HL-60 (cell line): ENCODE measurements around the gene ZBTB24.

Experiments
- DNase-seq, 2 experiments: peaks; one replicate each; pipeline ENCODE4 v3.0.0-alpha.2; 2010 to 2020; ENCODE audit warnings: low read depth in 1 of 2, low spot score in 1 of 2
- H3K27ac ChIP-seq: fragments of 250-450 bp; sonication (Bioruptor Pico); replicated peaks from 2 replicates; pipeline ENCODE4 v1.5.1; 2020; ENCODE audit warnings: mild to moderate bottlenecking, moderate library complexity
- H3K27me3 ChIP-seq: fragments of 250-450 bp; sonication (Bioruptor Pico); 2 replicates; pipeline ENCODE4 v1.5.1; 2021; ENCODE audit warnings: mild to moderate bottlenecking, moderate library complexity; ENCODE audit not compliant: insufficient read depth, poor library complexity, severe bottlenecking
- H3K4me3 ChIP-seq: replicated peaks from 2 replicates; pipeline ENCODE4 v1.5.1; 2011; ENCODE audit warnings: mild to moderate bottlenecking, control low read depth, low read length; ENCODE audit not compliant: insufficient read depth
- CTCF ChIP-seq: IDR thresholded peaks from one replicate; pipeline ENCODE4 v1.5.1; 2011; ENCODE audit warnings: low read length, control low read depth, inconsistent platforms; ENCODE audit not compliant: insufficient read depth
- GABPA ChIP-seq: IDR thresholded peaks from 2 replicates; pipeline ENCODE4 v1.6.1; 2012; ENCODE audit warnings: low read depth
- POLR2AphosphoS5 ChIP-seq: IDR thresholded peaks from 2 replicates; pipeline ENCODE4 v1.6.1; 2012; ENCODE audit warnings: low read depth
- REST ChIP-seq: IDR thresholded peaks from 2 replicates; pipeline ENCODE4 v1.6.1; 2012; ENCODE audit warnings: low read depth; ENCODE audit not compliant: insufficient replicate concordance
- SPI1 ChIP-seq: IDR thresholded peaks from 2 replicates; pipeline ENCODE4 v1.6.1; 2012; ENCODE audit warnings: low read depth, mild to moderate bottlenecking, borderline replicate concordance

Gene ZBTB24

GRCh38 chr6:109424946-109425345, 58.1 kb downstream of the ZBTB24 start:
- Histone ChIP-seq H3K4me3 (no peak overlapping the region), H3K27me3 (no peaks in the 10 kb centered on the region), H3K27ac (no peak overlapping the region)
- TF ChIP-seq POLR2AphosphoS5: no peak
- no peak for TF ChIP-seq CTCF
- TF ChIP-seq REST: no peak
- no peak for TF ChIP-seq SPI1
- TF ChIP-seq GABPA: no peak
- no peak for DNase-seq

DNA sequence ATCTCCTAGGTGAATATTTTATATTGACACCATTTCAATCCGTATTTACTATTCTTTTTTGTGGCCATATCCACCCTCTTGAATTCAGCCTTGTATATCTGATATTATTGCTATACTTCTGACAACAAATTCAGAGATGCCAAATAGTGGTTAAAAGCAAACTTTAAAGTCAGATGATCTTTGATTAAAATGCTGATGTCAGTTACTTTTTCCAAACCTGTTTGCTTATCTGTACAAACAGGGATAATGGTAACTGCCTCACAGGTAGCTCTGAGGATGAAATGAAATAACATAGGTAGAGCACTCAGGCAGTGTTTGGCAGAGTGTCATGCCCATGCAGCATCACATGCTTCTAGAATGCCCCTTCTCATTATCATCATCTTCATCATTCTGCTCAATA, 61.8 kb downstream of the ZBTB24 start:
- no peak for DNase-seq
- TF ChIP-seq CTCF (no peak), SPI1 (no peak), GABPA (no peak), REST (no peak), POLR2AphosphoS5 (no peak)
- Histone ChIP-seq H3K27me3 (no peaks in the 10 kb centered on the region), H3K27ac (no peak overlapping the region), H3K4me3 (no peak overlapping the region)

DNA sequence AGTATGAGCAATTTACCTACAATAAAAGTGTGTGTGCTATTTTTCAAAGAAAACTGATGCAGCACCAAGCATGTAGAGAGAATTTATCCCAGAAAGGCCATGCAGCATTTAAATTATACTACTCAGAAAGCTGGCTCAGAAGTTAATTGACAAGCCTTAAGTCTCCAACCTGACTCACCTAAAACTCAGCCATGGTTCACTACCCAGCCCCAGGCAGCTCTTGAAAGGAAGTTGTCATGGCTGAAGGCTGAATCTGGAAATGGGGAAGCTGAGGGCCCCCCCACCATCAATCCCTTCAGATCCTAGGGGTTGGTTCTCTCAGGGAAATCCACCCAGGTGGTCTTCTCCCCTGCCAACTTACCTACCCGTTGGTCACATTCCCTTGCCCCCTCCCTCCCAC, 62.3 kb downstream of the ZBTB24 start:
- Histone ChIP-seq H3K4me3 (no peak overlapping the region), H3K27me3 (no peaks in the 10 kb centered on the region), H3K27ac (no peak overlapping the region)
- no peak for DNase-seq
- TF ChIP-seq POLR2AphosphoS5: no peak
- TF ChIP-seq SPI1: no peak
- TF ChIP-seq GABPA: no peak
- TF ChIP-seq CTCF: no peak

DNA sequence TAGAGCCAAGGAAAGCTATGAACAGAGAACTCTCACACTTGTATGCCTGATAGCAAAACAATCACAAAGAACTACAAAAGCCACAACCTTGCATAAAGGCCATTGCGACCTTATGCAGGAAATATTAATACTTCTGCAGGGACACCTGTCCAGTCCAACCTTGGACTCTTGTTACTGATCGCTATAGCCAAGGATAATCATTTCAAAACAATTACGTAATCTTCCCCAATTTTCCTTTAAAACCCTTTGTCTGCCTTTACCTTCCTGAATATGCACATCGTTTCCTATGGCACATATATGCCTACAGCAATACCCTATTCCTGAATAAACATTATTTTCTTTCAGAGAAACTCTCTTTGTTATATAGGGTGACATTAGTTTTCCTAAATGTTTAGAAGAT, 65.4 kb downstream of the ZBTB24 start:
- no peak overlapping the region for H3K27ac ChIP-seq
- no peaks in the 10 kb centered on the region for H3K27me3 ChIP-seq
- no peak overlapping the region for H3K4me3 ChIP-seq
- DNase-seq: no peak
- TF ChIP-seq REST (no peak), POLR2AphosphoS5 (no peak), CTCF (no peak), GABPA (no peak), SPI1 (no peak)
